ENCODE measurements around the gene DCST1. TPM values are rescaled to one million over a fixed set of nuclear protein-coding genes. Genes with fewer than 3 reads are reported as not detected.
A peak's percentile ranks its signal among the peaks of the same experiment; 100 is the strongest.

Gene DCST1
- total and polyA plus RNA-seq, 2 of the 13 experiments (the other 11 are each of a cell fraction or from before 2014, with no cell fraction given): 0.04 TPM; not detected in 1

GRCh38 chr1:154999571-155000410 is 33.8 kb upstream of the DCST1 start (continued):
- TF ChIP-seq ZNF501 (CRISPR knock-in tag; IDR thresholded peaks at IDR 0.05) (no peak), SNAPC4 (CRISPR knock-in tag; IDR thresholded peaks at IDR 0.05) (no peak), HOXA9 (CRISPR knock-in tag; IDR thresholded peaks at IDR 0.05; ENCODE audit: borderline replicate concordance) (no peak), LCORL (IDR thresholded peaks at IDR 0.05) (no peak), LCORL (CRISPR knock-in tag; IDR thresholded peaks at IDR 0.05) (peak; percentile 61), NFIC (IDR thresholded peaks at IDR 0.05; ENCODE audit: low read length) (no peak), ZNF816 (CRISPR knock-in tag; IDR thresholded peaks at IDR 0.05; ENCODE audit: borderline replicate concordance) (no peak), MED13 (CRISPR knock-in tag; IDR thresholded peaks at IDR 0.05) (no peak), GLMP (CRISPR knock-in tag; IDR thresholded peaks at IDR 0.05; ENCODE audit: borderline replicate concordance) (no peak), SMAD1 (CRISPR knock-in tag; IDR thresholded peaks at IDR 0.05; ENCODE audit: borderline replicate concordance, low read depth) (no peak), HDAC1 (CRISPR knock-in tag; IDR thresholded peaks at IDR 0.05) (peak; percentile 37; the same call in 1 of the 2 replicates), NFKBIZ (CRISPR knock-in tag; IDR thresholded peaks at IDR 0.05) (peak; percentile 69; the same call in 1 of the 2 replicates), SNAI1 (CRISPR knock-in tag; IDR thresholded peaks at IDR 0.05; ENCODE audit: borderline replicate concordance) (no peak), ZZZ3 (CRISPR knock-in tag; IDR thresholded peaks at IDR 0.05; ENCODE audit: borderline replicate concordance) (no peak), ZNF563 (CRISPR knock-in tag; IDR thresholded peaks at IDR 0.05) (0 out of 2 replicates have a peak, but pooled peaks have one; percentile 35), AHDC1 (CRISPR knock-in tag; IDR thresholded peaks at IDR 0.05; ENCODE audit: borderline replicate concordance) (no peak), PAF1 (CRISPR knock-in tag; IDR thresholded peaks at IDR 0.05) (no peak), ZNF121 (CRISPR knock-in tag; IDR thresholded peaks at IDR 0.05) (no peak)
